SU-DHL-6 (cell line): Measurements from ENCODE around the gene CUX1.

Experiments used
- CTCF ChIP-seq: fragments of 200-600 bp; sonication (generic); IDR thresholded peaks from one replicate; pipeline ENCODE4 v1.5.1; 2017; ENCODE audit warnings: antibody characterized with exemption, mild to moderate bottlenecking, low read length, moderate library complexity; ENCODE audit not compliant: insufficient read depth, poor library complexity, severe bottlenecking
- EZH2phosphoT487 ChIP-seq: fragments of 200-600 bp; sonication (generic), shearing (Covaris generic); conservative IDR thresholded peaks from 2 replicates; pipeline ENCODE4 v1.6.1; 2018; ENCODE audit warnings: mild to moderate bottlenecking, antibody characterized with exemption, low read length, moderate library complexity, mixed read lengths

GRCh38 chr7:101819913-101820522 is 2.6 kb downstream of the CUX1 start:
- TF ChIP-seq CTCF (no peak), EZH2phosphoT487 (no peak)
